Duodenal mucosa (tissue), 2 donors: Measurements from ENCODE around the gene MAGI1.

Experiments used
- H3K27ac ChIP-seq: one replicate; pipeline ENCODE4 v1.7.0; 2013; ENCODE audit warnings: low read depth, low read length
- H3K27me3 ChIP-seq, 2 donors: one replicate each; pipeline ENCODE4 v1.7.0; 2013; ENCODE audit warnings: low read length in 2 of 2, control low read depth in 1 of 2; ENCODE audit not compliant: insufficient read depth in 2 of 2, control insufficient read depth in 1 of 2
- H3K36me3 ChIP-seq, 2 donors: one replicate each; pipeline ENCODE4 v1.7.0; 2013; ENCODE audit warnings: low read length in 2 of 2, control low read depth in 1 of 2; ENCODE audit not compliant: insufficient read depth in 2 of 2, control insufficient read depth in 1 of 2
- H3K4me1 ChIP-seq, 2 donors: one replicate each; pipeline ENCODE4 v1.7.0; 2013; ENCODE audit warnings: low read length in 2 of 2, control low read depth in 1 of 2; ENCODE audit not compliant: insufficient read depth in 2 of 2, control insufficient read depth in 1 of 2
- H3K4me3 ChIP-seq, 2 donors: one replicate each; pipeline ENCODE4 v1.7.0; 2013; ENCODE audit warnings: low read length in 2 of 2, low read depth in 1 of 2
- H3K9ac ChIP-seq, 2 donors: one replicate each; pipeline ENCODE4 v1.7.0; 2013; ENCODE audit warnings: low read length in 2 of 2, low read depth in 1 of 2
- H3K9me3 ChIP-seq, 2 donors: one replicate each; pipeline ENCODE4 v1.7.0; 2013; ENCODE audit warnings: low read length in 2 of 2, control low read depth in 1 of 2; ENCODE audit not compliant: control insufficient read depth in 1 of 2

Gene MAGI1

GRCh38 chr3:65591313-65591712 is 447.4 kb downstream of the MAGI1 start:
- Histone ChIP-seq H3K36me3 (no peaks in the 10 kb centered on the region), H3K9me3 (no peaks in the 10 kb centered on the region), H3K4me3 (no peak overlapping the region), H3K27ac (no peak overlapping the region), H3K9ac (no peak overlapping the region), H3K27me3 (no peaks in the 10 kb centered on the region), H3K4me1 (peaks cover 0 to 2% of the 10 kb centered on the region in 2 donors)

- H3K4me3 ChIP-seq = no peak overlapping the region
- no peaks in the 10 kb centered on the region for H3K9me3 ChIP-seq
- no peak overlapping the region for H3K9ac ChIP-seq
- H3K27ac ChIP-seq = no peak overlapping the region
- H3K27me3 ChIP-seq = no peaks in the 10 kb centered on the region
- no peaks in the 10 kb centered on the region for H3K4me1 ChIP-seq
- no peaks in the 10 kb centered on the region for H3K36me3 ChIP-seq
Observed at GRCh38 chr3:65588884-65589283, 449.8 kb downstream of the MAGI1 start.

- H3K4me1 ChIP-seq = no peaks in the 10 kb centered on the region
- H3K4me3 ChIP-seq = no peak overlapping the region
- H3K9ac ChIP-seq = no peak overlapping the region
- H3K27ac ChIP-seq = no peak overlapping the region
- H3K9me3 ChIP-seq = no peaks in the 10 kb centered on the region
- no peaks in the 10 kb centered on the region for H3K36me3 ChIP-seq
- no peaks in the 10 kb centered on the region for H3K27me3 ChIP-seq
Observed at GRCh38 chr3:65587650-65588439, 450.9 kb downstream of the MAGI1 start.

GRCh38 chr3:65584913-65585312 is 453.8 kb downstream of the MAGI1 start:
- Histone ChIP-seq H3K4me1 (no peaks in the 10 kb centered on the region), H3K27me3 (no peaks in the 10 kb centered on the region), H3K9me3 (no peaks in the 10 kb centered on the region), H3K27ac (no peak overlapping the region), H3K4me3 (no peak overlapping the region), H3K36me3 (no peaks in the 10 kb centered on the region), H3K9ac (no peak overlapping the region)

GRCh38 chr3:65584002-65584401 is 454.7 kb downstream of the MAGI1 start:
- H3K27me3 ChIP-seq = no peaks in the 10 kb centered on the region
- no peak overlapping the region for H3K4me3 ChIP-seq
- no peaks in the 10 kb centered on the region for H3K36me3 ChIP-seq
- H3K9ac ChIP-seq = no peak overlapping the region
- H3K27ac ChIP-seq = no peak overlapping the region
- no peaks in the 10 kb centered on the region for H3K4me1 ChIP-seq
- no peaks in the 10 kb centered on the region for H3K9me3 ChIP-seq

- Histone ChIP-seq H3K4me1 (no peaks in the 10 kb centered on the region), H3K36me3 (no peaks in the 10 kb centered on the region), H3K4me3 (no peak overlapping the region), H3K9ac (no peak overlapping the region), H3K27me3 (no peaks in the 10 kb centered on the region), H3K27ac (no peak overlapping the region), H3K9me3 (no peaks in the 10 kb centered on the region)
Observed at GRCh38 chr3:65583188-65583587, 455.5 kb downstream of the MAGI1 start.

- no peaks in the 10 kb centered on the region for H3K36me3 ChIP-seq
- H3K4me1 ChIP-seq = no peaks in the 10 kb centered on the region
- no peak overlapping the region for H3K27ac ChIP-seq
Observed at GRCh38 chr3:65582012-65582717, 456.6 kb downstream of the MAGI1 start.

GRCh38 chr3:65581313-65581712 is 457.4 kb downstream of the MAGI1 start:
- Histone ChIP-seq H3K4me3 (no peak overlapping the region), H3K9me3 (no peaks in the 10 kb centered on the region), H3K36me3 (no peaks in the 10 kb centered on the region), H3K4me1 (no peaks in the 10 kb centered on the region), H3K9ac (no peak overlapping the region), H3K27me3 (no peaks in the 10 kb centered on the region), H3K27ac (no peak overlapping the region)

More at GRCh38 chr3:65582012-65582717, 456.6 kb downstream of the MAGI1 start:
- Histone ChIP-seq H3K9ac (no peak overlapping the region), H3K9me3 (no peaks in the 10 kb centered on the region), H3K27me3 (no peaks in the 10 kb centered on the region), H3K4me3 (no peak overlapping the region)

- Histone ChIP-seq H3K9ac (no peak overlapping the region), H3K27me3 (no peaks in the 10 kb centered on the region), H3K27ac (no peak overlapping the region), H3K9me3 (no peaks in the 10 kb centered on the region), H3K4me1 (no peaks in the 10 kb centered on the region), H3K4me3 (no peak overlapping the region), H3K36me3 (no peaks in the 10 kb centered on the region)
Observed at GRCh38 chr3:65578861-65579260, 459.9 kb downstream of the MAGI1 start.

GRCh38 chr3:65577843-65578430 is 460.8 kb downstream of the MAGI1 start:
- H3K4me1 ChIP-seq = no peaks in the 10 kb centered on the region
- no peaks in the 10 kb centered on the region for H3K36me3 ChIP-seq
- H3K9me3 ChIP-seq = peaks cover 3 to 4% of the 10 kb centered on the region in 2 donors
- H3K4me3 ChIP-seq = no peak overlapping the region
- H3K27me3 ChIP-seq = no peaks in the 10 kb centered on the region
- no peak overlapping the region for H3K9ac ChIP-seq
- no peak overlapping the region for H3K27ac ChIP-seq
